Measurements from ENCODE around the gene JMJD1C.
"Not testable (repeated sequence)": the region's sequence is repeated elsewhere in the genome, so short reads cannot be mapped to it uniquely, and the experiment has no call there.

Gene JMJD1C

DNA sequence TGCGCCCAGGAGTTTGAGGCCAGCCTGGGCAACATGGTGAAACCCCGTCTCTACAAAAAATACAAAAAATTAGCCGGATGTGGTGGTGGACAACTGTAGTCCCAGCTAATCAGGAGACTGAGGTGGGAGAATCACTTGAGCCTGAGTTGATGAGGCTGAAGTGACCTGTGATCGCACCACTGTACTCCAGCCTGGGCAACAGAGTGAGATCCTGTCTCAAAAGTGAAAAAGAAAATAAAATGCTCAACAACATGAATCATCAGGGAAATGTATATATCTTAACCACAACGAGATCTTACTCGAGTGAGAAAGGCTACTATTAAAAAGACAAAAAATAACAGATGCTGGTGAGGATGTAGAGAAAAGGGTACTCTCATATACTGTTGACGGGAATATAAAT is 72.7 kb downstream of the JMJD1C start:
- DNase-seq: no peak

GRCh38 chr10:63392224-63392623 is 73.6 kb downstream of the JMJD1C start:
- DNase-seq: no peak

GRCh38 chr10:63391812-63392211 is 74.0 kb downstream of the JMJD1C start:
- DNase-seq: no peak

- DNase-seq: no peak
Measured at GRCh38 chr10:63390521-63390920, 75.3 kb downstream of the JMJD1C start.

DNA sequence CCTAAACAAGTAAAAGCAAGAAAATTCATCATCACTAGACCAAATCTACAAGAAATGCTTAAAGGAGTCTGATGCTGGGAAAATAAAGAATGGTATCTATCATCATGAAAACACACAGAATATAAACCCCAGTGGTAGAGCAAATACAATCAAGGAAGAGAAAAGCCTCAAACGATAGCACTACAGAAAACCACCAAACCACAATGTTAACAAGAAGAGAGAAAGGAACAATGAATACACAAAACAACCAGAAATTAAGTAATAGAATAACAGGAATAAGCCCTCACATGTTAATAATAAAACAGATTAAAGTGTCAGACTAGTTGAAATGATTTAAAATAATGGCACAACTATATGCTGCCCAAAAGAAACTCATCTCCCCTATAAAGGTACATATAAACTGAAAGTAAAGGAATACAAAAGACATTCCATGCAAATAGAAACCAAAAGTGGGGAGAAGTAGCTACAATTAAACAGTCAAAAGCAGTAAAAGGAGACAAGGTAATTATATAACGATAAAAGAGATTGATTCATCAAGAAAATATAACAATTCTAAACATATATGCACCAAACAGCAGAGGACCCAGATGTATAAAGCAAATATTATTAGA is 77.3 kb downstream of the JMJD1C start:
- DNase-seq: no peak

GRCh38 chr10:63385254-63385653 is 80.5 kb downstream of the JMJD1C start:
- no peak for DNase-seq

GRCh38 chr10:63384675-63385074 is 81.1 kb downstream of the JMJD1C start:
- DNase-seq: no peak

DNA sequence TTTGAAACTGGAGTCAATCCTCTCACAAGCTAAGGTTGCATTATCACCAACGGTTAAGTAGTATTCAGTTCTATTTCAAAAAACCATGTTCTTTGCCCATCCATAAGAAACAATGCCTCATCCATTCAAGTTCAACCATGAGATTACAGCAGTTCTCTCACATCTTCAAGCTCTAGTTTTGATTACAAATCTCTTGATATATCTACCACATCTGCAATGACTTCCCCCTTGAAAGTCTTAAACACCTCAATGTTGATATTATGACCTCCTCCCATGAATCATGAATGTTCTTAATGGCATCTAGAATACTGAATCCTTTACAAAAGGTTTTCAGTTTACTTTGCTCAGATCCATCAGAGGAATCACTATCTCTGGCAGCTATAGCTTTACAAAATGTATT is 81.8 kb downstream of the JMJD1C start:
- DNase-seq: no peak

DNA sequence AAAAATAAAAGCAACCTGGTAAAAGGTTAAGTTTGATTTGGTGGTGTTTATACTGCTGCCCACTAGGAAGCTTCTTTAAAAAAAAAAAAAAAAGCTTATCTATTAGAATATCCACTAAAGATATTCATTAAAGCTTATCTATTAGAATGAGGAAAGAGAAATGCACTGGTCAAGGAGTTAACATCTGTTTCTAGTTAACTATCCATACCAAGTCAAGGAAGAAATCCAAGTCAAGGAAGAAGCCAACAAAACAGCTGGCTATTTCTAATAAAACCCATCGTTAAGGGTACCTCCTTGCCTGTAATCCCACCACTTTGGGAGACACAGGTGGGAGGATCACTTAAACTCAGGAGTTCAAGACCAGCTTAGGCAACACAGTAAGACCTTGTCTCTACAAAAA is 82.6 kb downstream of the JMJD1C start:
- DNase-seq: no peak

- no peak for DNase-seq
Measured at GRCh38 chr10:63382066-63382465, 83.7 kb downstream of the JMJD1C start.

- not testable (repeated sequence) for DNase-seq
Measured at GRCh38 chr10:63377305-63377661, 88.5 kb downstream of the JMJD1C start.

- DNase-seq: no peak
Measured at GRCh38 chr10:63376560-63377304, 89.0 kb downstream of the JMJD1C start.

- DNase-seq: no peak
Measured at GRCh38 chr10:63375859-63376258, 89.9 kb downstream of the JMJD1C start.

DNA sequence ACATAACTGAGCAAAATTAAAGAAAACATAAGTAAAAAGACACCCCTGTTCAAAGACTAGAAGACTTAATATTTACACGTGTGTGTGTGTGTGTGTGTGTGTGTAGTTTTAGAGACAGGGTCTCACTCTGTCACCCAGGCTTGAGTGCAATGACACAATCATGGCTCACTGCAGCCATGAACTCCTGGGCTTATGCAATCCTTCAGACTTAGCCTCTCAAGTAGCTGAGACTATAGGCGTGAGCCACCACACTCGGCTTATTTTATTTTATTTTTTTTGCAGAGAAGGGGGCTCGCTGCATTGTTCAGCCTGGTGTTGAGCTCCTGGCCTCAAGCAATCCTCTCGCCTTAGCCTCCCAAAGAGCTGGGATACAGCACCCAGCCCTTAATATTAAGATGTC is 90.3 kb downstream of the JMJD1C start:
- no peak for DNase-seq

DNA sequence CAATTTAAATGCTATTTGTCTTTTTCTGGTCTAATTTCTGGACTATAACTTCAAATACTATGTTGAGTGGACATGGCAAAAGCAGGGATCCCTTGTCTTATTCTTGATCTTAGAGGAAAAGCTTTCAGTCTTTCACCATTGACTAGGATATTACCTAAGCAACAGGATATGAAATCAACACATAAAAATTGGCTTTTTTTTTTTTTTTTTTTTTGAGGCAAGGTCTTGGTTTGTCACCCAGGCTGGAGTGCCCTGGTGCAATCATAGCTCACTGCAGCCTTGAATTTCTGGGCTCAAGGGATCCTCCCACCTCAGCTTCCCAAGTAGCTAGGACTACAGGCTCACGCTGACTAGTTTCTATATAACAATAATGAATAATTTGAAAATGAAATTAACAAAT is 90.8 kb downstream of the JMJD1C start:
- no peak for DNase-seq

DNA sequence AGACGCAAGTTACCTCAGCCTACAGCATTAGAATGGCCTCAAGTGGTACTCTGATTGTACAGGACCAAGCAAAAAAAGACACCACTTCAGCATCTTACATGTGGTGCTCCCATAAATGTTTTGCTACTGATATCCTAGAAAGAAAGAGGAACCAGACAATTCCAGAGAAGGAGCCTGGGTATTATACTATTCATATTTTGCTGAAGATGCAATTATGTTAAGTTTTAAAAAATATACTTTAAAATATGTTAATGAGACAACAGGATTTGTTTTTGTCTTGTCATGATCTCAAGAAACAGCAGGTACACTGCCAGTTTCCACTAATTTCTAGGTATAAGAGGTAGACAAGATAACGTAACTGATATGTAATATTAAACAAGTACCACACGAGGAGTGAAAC is 92.6 kb downstream of the JMJD1C start:
- DNase-seq: no peak

DNA sequence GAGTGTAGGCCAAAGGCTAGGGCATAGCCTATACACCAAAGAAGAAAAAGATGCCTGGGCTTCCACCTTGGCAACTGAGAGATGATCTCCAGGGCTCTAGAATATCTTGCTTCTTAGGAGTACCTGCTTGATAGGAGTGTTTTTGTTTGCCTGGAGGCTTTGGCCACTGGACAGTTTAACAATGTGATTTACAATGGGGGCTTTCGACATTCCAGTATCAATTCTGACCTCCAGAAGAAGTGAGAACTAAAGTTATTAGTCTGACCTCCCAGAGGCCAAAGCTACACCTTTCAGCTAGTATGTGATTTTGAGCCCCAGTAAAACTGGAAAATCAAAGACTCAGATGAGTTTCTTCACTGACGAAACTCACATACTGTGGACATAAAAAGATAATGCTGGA is 96.1 kb downstream of the JMJD1C start:
- no peak for DNase-seq

GRCh38 chr10:63368365-63368764 is 97.4 kb downstream of the JMJD1C start:
- DNase-seq: no peak

- no peak for DNase-seq
Measured at GRCh38 chr10:63366933-63367332, 98.8 kb downstream of the JMJD1C start.

DNA sequence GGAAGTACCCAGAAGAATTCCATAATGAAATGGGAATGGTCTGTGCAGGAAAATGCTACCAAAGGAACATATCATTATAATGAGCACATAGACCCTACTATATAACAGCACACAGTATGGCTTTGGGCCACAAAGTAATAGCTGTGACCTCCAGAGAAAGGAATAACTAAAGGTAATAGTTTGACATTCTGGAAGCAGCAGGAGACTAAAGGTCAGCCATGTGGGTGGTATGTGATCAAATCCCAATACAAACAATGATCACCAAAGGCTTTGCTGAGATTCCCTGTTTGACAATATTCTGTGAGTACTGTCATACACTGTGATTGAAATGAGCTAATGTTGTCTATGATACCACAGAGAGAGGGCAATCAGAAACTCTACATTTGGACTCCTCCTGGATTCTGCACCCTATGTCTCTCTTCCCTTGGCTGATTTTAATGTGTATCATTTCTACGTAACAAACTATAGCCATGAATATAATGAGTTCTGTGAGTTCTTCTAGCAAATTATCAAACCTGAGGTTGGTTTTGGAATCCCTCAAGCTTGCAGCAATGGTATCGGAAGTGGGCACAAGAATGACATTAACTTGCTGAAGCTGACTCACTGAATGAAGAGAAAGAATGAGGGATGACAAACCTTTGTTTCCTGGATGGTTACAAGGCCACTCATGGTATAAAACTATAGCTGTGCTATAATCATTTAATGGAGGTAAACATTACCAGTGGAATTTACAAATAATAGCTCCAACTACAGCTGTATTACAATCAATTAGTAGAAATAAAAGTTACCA is 99.6 kb downstream of the JMJD1C start:
- no peak for DNase-seq

DNA sequence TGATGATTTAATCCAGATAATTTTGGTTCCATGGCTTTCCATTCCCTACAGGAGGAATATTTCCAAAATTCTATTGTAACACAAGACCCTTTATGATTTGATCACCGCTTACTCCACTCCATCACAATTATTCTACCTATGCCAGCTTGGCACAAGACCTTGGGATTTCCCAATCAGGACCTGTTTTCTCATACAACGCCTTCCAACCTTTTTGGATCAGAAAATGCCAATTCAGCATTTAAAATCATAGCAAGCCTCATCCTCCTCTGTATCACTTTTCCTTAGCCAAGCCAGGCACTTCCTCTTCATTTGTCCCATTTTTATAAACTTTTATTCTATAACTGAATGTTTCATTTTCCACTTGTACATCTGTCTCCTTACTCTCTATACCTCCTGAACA is 100.9 kb downstream of the JMJD1C start:
- no peak for DNase-seq

- DNase-seq: no peak
Measured at GRCh38 chr10:63363951-63364350, 101.8 kb downstream of the JMJD1C start.

- no peak for DNase-seq
Measured at GRCh38 chr10:63355682-63356081, 110.1 kb downstream of the JMJD1C start.

- DNase-seq: no peak
Measured at GRCh38 chr10:63352976-63353375, 112.8 kb downstream of the JMJD1C start.
